Measurements from ENCODE around the gene KCNIP4. TPM values are rescaled to one million over a fixed set of nuclear protein-coding genes. Genes with fewer than 3 reads are reported as not detected.

Gene KCNIP4
- total and polyA plus RNA-seq, 9 of the 15 experiments (the other 6 are each of a cell fraction or from before 2014, with no cell fraction given) = 0.25 to 0.41 TPM; not detected in 7

GRCh38 chr4:21695141-21695540, 253.4 kb downstream of the KCNIP4 start:
- Histone ChIP-seq H3K27me3 (ENCODE audit: control insufficient read depth in 2 of 2, insufficient read depth in 2 of 2, low read length in 2 of 2) (no peaks in the 10 kb centered on the region), H3K9ac (ENCODE audit: insufficient read depth in 1 of 2, low read depth in 2 of 2, low read length in 2 of 2) (no peak overlapping the region), H3K9me3 (replicated peaks; ENCODE audit: control insufficient read depth, insufficient read depth, low read depth, low read length) (no peaks in the 10 kb centered on the region; the same call in 1 of the 2 replicates), H3K36me3 (ENCODE audit: control insufficient read depth, insufficient read depth, low read length) (no peaks in the 10 kb centered on the region), H3K4me1 (replicated peaks in 1 of 2; ENCODE audit: control insufficient read depth in 2 of 2, insufficient read depth in 2 of 2, low read length in 2 of 2) (no peaks in the 10 kb centered on the region), H2AFZ (ENCODE audit: low read depth, low read length) (no peak overlapping the region), H3K9me1 (ENCODE audit: control insufficient read depth, insufficient read depth, low read length) (no peaks in the 10 kb centered on the region), H3K79me2 (ENCODE audit: control insufficient read depth, insufficient read depth, low read length) (no peaks in the 10 kb centered on the region), H4K20me1 (replicated peaks; ENCODE audit: control insufficient read depth, insufficient read depth, low read length) (no peaks in the 10 kb centered on the region), H3K4me3 (no peak overlapping the region), H3K27ac (ENCODE audit: extremely low read depth, low read depth, low read length) (no peak overlapping the region), H3K4me2 (ENCODE audit: insufficient read depth, low read length) (no peak overlapping the region)
- 0% methylated on average over 4 of the region's 4 CpGs for WGBS (ENCODE audit: insufficient coverage, low coverage, missing lambda C conversion rate)
- DNase-seq (ENCODE audit: extremely low read depth in 1 of 4, low spot score in 3 of 4) = no peak
- intact Hi-C loops (cut with micrococcal nuclease) = no loop called here
- in situ Hi-C loops (cut with MboI) = no loop called here
- POLR2A ChIA-PET = no interaction called here
- FAIRE-seq = no peak
- ATAC-seq = no peak
- TF ChIP-seq PYGO2 (tag; IDR thresholded peaks at IDR 0.05) (no peak), KLF13 (tag; IDR thresholded peaks at IDR 0.05; ENCODE audit: borderline replicate concordance, low read depth) (no peak), ZNF780A (CRISPR knock-in tag; IDR thresholded peaks at IDR 0.05) (no peak), HNRNPLL (IDR thresholded peaks at IDR 0.05; ENCODE audit: low read depth, low read length, poor library complexity, severe bottlenecking) (no peak)
- no TSS peak for BruUV-seq (replicated peaks)
- CTCF ChIA-PET (ENCODE audit: low intra/inter-chr PET ratio) = no interaction called here

- Histone ChIP-seq H3K79me2 (ENCODE audit: control insufficient read depth, insufficient read depth, low read length) (no peaks in the 10 kb centered on the region), H3K9me3 (replicated peaks; ENCODE audit: control insufficient read depth, insufficient read depth, low read depth, low read length) (no peaks in the 10 kb centered on the region), H3K9ac (ENCODE audit: insufficient read depth in 1 of 2, low read depth in 2 of 2, low read length in 2 of 2) (no peak overlapping the region), H3K4me1 (replicated peaks in 1 of 2; ENCODE audit: control insufficient read depth in 2 of 2, insufficient read depth in 2 of 2, low read length in 2 of 2) (no peaks in the 10 kb centered on the region), H3K36me3 (ENCODE audit: control insufficient read depth, insufficient read depth, low read length) (no peaks in the 10 kb centered on the region), H3K9me1 (ENCODE audit: control insufficient read depth, insufficient read depth, low read length) (no peaks in the 10 kb centered on the region), H3K27ac (ENCODE audit: extremely low read depth, low read depth, low read length) (no peak overlapping the region), H3K4me3 (no peak overlapping the region), H2AFZ (ENCODE audit: low read depth, low read length) (no peak overlapping the region), H3K4me2 (ENCODE audit: insufficient read depth, low read length) (no peak overlapping the region), H3K27me3 (ENCODE audit: control insufficient read depth in 2 of 2, insufficient read depth in 2 of 2, low read length in 2 of 2) (no peaks in the 10 kb centered on the region), H4K20me1 (replicated peaks; ENCODE audit: control insufficient read depth, insufficient read depth, low read length) (no peaks in the 10 kb centered on the region)
- 0% methylated on average over 1 of the region's 1 CpG for WGBS (ENCODE audit: insufficient coverage, low coverage, missing lambda C conversion rate)
- ChIA-PET POLR2A (no interaction called here), CTCF (ENCODE audit: low intra/inter-chr PET ratio) (interaction anchor here (0.5 kb wide), 1 partner anchor 850 kb away, joined by 3 read pairs; no protein-coding TSS in a partner anchor)
- BruUV-seq (replicated peaks) = no TSS peak
- DNase-seq (ENCODE audit: extremely low read depth in 1 of 4, low spot score in 3 of 4) = no peak
- FAIRE-seq = no peak
- in situ Hi-C loops (cut with MboI) (no loop called here), intact Hi-C loops (cut with micrococcal nuclease) (no loop called here)
- ATAC-seq = no peak
- no peak for TF ChIP-seq CSDE1 (IDR thresholded peaks at IDR 0.05)
- TF ChIP-seq DLX4 (CRISPR knock-in tag; IDR thresholded peaks at IDR 0.05) = no peak
- TF ChIP-seq MEF2A (IDR thresholded peaks at IDR 0.05; ENCODE audit: control insufficient read depth, low read depth, low read length) = no peak
- no peak for TF ChIP-seq MEIS2 (IDR thresholded peaks at IDR 0.05; ENCODE audit: partially characterized antibody)
- TF ChIP-seq CEBPG (CRISPR knock-in tag; IDR thresholded peaks at IDR 0.05) = no peak
- TF ChIP-seq CEBPG (tag; conservative IDR thresholded peaks at IDR 0.05 in 1 of 2, IDR thresholded peaks at IDR 0.05 in 1 of 2) = no peak
- no peak for TF ChIP-seq ARNT (IDR thresholded peaks at IDR 0.05)
- TF ChIP-seq ZNF79 (CRISPR knock-in tag; IDR thresholded peaks at IDR 0.05; ENCODE audit: low read depth) = no peak
- no peak for TF ChIP-seq TEAD4 (IDR thresholded peaks at IDR 0.05; ENCODE audit: low read length)
- TF ChIP-seq TEAD4 (CRISPR knock-in tag; IDR thresholded peaks at IDR 0.05; ENCODE audit: borderline replicate concordance) = no peak
- no peak for TF ChIP-seq HDAC3 (IDR thresholded peaks at IDR 0.05; ENCODE audit: borderline replicate concordance, partially characterized antibody)
- TF ChIP-seq ARID3A (IDR thresholded peaks at IDR 0.05; ENCODE audit: borderline replicate concordance, low read depth, low read length) = no peak
These were observed 256.3 kb downstream of the KCNIP4 start for GRCh38 chr4:21692241-21692640.
